ENCODE data around the gene FAM170B. TPM values are rescaled to one million over a fixed set of nuclear protein-coding genes. Genes with fewer than 3 reads are reported as not detected.

FAM170B gene
- total RNA-seq, 1 experiment from 2014 or later: not detected

- Mint-ChIP-seq H3K36me3 (ENCODE audit: insufficient read depth, unreplicated experiment) (no peaks in the 10 kb centered on the region), H3K4me1 (ENCODE audit: low read depth, unreplicated experiment) (no peaks in the 10 kb centered on the region), H3K27ac (ENCODE audit: unreplicated experiment) (no peak overlapping the region), H3K27me3 (ENCODE audit: unreplicated experiment) (peaks cover 69% of the 10 kb centered on the region), H3K4me3 (ENCODE audit: low read depth, unreplicated experiment) (no peak overlapping the region), H3K9me3 (ENCODE audit: low read depth, unreplicated experiment) (no peaks in the 10 kb centered on the region)
- BruUV-seq (replicated peaks): no TSS peak
- TF ChIP-seq, protein P1, sequence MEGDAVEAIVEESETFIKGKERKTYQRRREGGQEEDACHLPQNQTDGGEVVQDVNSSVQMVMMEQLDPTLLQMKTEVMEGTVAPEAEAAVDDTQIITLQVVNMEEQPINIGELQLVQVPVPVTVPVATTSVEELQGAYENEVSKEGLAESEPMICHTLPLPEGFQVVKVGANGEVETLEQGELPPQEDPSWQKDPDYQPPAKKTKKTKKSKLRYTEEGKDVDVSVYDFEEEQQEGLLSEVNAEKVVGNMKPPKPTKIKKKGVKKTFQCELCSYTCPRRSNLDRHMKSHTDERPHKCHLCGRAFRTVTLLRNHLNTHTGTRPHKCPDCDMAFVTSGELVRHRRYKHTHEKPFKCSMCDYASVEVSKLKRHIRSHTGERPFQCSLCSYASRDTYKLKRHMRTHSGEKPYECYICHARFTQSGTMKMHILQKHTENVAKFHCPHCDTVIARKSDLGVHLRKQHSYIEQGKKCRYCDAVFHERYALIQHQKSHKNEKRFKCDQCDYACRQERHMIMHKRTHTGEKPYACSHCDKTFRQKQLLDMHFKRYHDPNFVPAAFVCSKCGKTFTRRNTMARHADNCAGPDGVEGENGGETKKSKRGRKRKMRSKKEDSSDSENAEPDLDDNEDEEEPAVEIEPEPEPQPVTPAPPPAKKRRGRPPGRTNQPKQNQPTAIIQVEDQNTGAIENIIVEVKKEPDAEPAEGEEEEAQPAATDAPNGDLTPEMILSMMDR (IDR thresholded peaks at IDR 0.05; ENCODE audit: unreplicated experiment): no peak
- intact Hi-C loops (cut with micrococcal nuclease; ENCODE audit: unreplicated experiment): no loop called here
- CTCF ChIA-PET: no interaction called here
- DNase-seq: no peak
Observed at GRCh38 chr10:49107111-49107886, 26.5 kb downstream of the FAM170B start.

- DNase-seq: no peak
- intact Hi-C loops (cut with micrococcal nuclease; ENCODE audit: unreplicated experiment): no loop called here
- Mint-ChIP-seq H3K27me3 (ENCODE audit: unreplicated experiment) (peaks cover 61% of the 10 kb centered on the region), H3K27ac (ENCODE audit: unreplicated experiment) (no peak overlapping the region), H3K36me3 (ENCODE audit: insufficient read depth, unreplicated experiment) (no peaks in the 10 kb centered on the region), H3K4me3 (ENCODE audit: low read depth, unreplicated experiment) (no peak overlapping the region), H3K9me3 (ENCODE audit: low read depth, unreplicated experiment) (no peaks in the 10 kb centered on the region), H3K4me1 (ENCODE audit: low read depth, unreplicated experiment) (no peaks in the 10 kb centered on the region)
- TF ChIP-seq, protein P1 (IDR thresholded peaks at IDR 0.05; ENCODE audit: unreplicated experiment): no peak
- CTCF ChIA-PET: no interaction called here
- no TSS peak for BruUV-seq (replicated peaks)
Observed at GRCh38 chr10:49106451-49106850, 27.4 kb downstream of the FAM170B start.

DNA sequence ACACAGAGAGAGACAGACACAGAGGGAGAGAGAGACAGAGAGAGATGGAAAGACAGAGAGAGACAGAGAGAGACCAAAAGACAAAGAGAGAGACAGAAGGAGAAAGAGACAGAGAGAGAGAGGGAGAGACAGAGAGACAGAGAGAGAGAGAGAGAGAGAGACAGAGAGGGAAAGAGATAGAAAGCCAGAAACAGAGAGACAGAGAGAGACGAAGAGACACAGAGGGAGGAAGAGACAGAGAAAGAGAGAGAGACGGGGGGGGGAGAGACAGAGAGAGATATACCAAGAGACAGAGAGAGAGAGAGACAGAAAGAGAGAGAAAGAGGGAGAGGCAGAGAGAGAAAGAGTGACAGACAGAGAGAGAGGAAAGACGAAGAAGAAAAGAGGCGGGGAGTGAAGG, 28.7 kb downstream of the FAM170B start:
- H3K27me3 Mint-ChIP-seq (ENCODE audit: unreplicated experiment): peaks cover 49% of the 10 kb centered on the region
- H3K27ac Mint-ChIP-seq (ENCODE audit: unreplicated experiment): no peak overlapping the region
- intact Hi-C loops (cut with micrococcal nuclease; ENCODE audit: unreplicated experiment): no loop called here
- no peaks in the 10 kb centered on the region for H3K4me1 Mint-ChIP-seq (ENCODE audit: low read depth, unreplicated experiment)
- TF ChIP-seq, protein P1 (IDR thresholded peaks at IDR 0.05; ENCODE audit: unreplicated experiment): no peak
- no peak for DNase-seq
- H3K9me3 Mint-ChIP-seq (ENCODE audit: low read depth, unreplicated experiment): no peaks in the 10 kb centered on the region
- H3K36me3 Mint-ChIP-seq (ENCODE audit: insufficient read depth, unreplicated experiment): no peaks in the 10 kb centered on the region
- CTCF ChIA-PET: no interaction called here
- no TSS peak for BruUV-seq (replicated peaks)
- no peak overlapping the region for H3K4me3 Mint-ChIP-seq (ENCODE audit: low read depth, unreplicated experiment)

DNA sequence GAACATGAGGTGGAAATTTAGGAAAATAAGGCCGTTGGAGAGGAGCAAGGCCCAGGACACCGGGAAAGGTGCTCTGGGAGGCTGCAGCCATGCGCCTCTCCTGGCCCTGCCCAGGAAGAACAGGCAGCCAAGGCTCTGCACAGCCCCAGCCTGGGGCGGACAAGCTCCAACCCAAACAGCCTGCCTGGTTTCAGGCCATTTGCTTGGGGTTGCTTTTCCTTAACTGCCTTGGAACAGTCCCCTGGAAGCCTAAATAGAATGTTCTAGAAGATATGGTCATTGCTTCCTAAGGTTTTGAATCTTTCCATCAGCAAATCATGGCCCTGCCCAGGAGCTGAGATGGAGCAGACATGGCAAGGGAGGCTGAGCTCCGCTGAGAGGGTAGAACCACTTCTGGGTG, 29.5 kb downstream of the FAM170B start:
- Mint-ChIP-seq H3K9me3 (ENCODE audit: low read depth, unreplicated experiment) (no peaks in the 10 kb centered on the region), H3K4me3 (ENCODE audit: low read depth, unreplicated experiment) (no peak overlapping the region), H3K36me3 (ENCODE audit: insufficient read depth, unreplicated experiment) (no peaks in the 10 kb centered on the region), H3K27me3 (ENCODE audit: unreplicated experiment) (peaks cover 49% of the 10 kb centered on the region), H3K27ac (ENCODE audit: unreplicated experiment) (no peak overlapping the region), H3K4me1 (ENCODE audit: low read depth, unreplicated experiment) (no peaks in the 10 kb centered on the region)
- no peak for DNase-seq
- CTCF ChIA-PET: no interaction called here
- intact Hi-C loops (cut with micrococcal nuclease; ENCODE audit: unreplicated experiment): no loop called here
- no TSS peak for BruUV-seq (replicated peaks)
- TF ChIP-seq, protein P1 (IDR thresholded peaks at IDR 0.05; ENCODE audit: unreplicated experiment): no peak

Data from Calu3 (cell line).